SK-N-SH (cell line): Measurements from ENCODE around the gene BID. TPM values are rescaled to one million over a fixed set of nuclear protein-coding genes. Genes with fewer than 3 reads are reported as not detected.

Experiments used
- CTCF ChIA-PET: fragments of 300-600, 350-600 bp; formaldehyde crosslinking; extraction: SDS; loops from one replicate; lab custom pipeline; 2021; lab: Yijun Ruan, JAX
- POLR2A ChIA-PET: fragments of 350-600 bp; sonication (Branson Sonifier 250); formaldehyde crosslinking; extraction: SDS; loops from one replicate; lab custom pipeline; 2020; ENCODE audit warnings: antibody characterized with exemption, inconsistent platforms; lab: Yijun Ruan, JAX
- DNase-seq: peaks from one replicate; pipeline ENCODE4 v3.0.0; 2012
- H2AFZ ChIP-seq: fragments of 200-600 bp; sonication (generic); 2 replicates; pipeline ENCODE4 v1.8.1; 2016; ENCODE audit warnings: antibody characterized with exemption, mild to moderate bottlenecking, low read depth
- H3F3A ChIP-seq: fragments of 200-600 bp; sonication (generic); replicated peaks from 2 replicates; pipeline ENCODE3; 2016; ENCODE audit warnings: antibody characterized with exemption, mild to moderate bottlenecking; ENCODE audit not compliant: insufficient read depth
- H3K27ac ChIP-seq, 2 experiments: fragments of 200-500 bp in 1 of 2; fragments of 200-600 bp in 1 of 2; sonication (Bioruptor generic) in 1 of 2; sonication (generic), shearing (Covaris generic) in 1 of 2; 2 replicates each; pipeline versions ENCODE4 v1.5.1 to v1.6.1; 2014 to 2016; ENCODE audit warnings: low read depth in 2 of 2, inconsistent platforms in 1 of 2, low read length in 1 of 2, mild to moderate bottlenecking in 1 of 2, mixed read lengths in 1 of 2
- H3K27me3 ChIP-seq: fragments of 200-600 bp; sonication (generic), shearing (Covaris generic); 2 replicates; pipeline ENCODE4 v1.6.1; 2016; ENCODE audit warnings: mixed run types; ENCODE audit not compliant: insufficient read depth
- H3K36me3 ChIP-seq, 2 experiments: fragments of 200-500 bp in 1 of 2; fragments of 200-600 bp in 1 of 2; sonication (Bioruptor generic) in 1 of 2; sonication (generic) in 1 of 2; replicated peaks in 1 of 2; 2 replicates each; pipeline versions ENCODE3 to v1.5.1; 2014 to 2016; ENCODE audit warnings: low read length in 1 of 2, mild to moderate bottlenecking in 1 of 2; ENCODE audit not compliant: insufficient read depth in 2 of 2, control insufficient read depth in 1 of 2
- H3K4me1 ChIP-seq, 2 experiments: fragments of 200-500 bp in 1 of 2; fragments of 200-600 bp in 1 of 2; sonication (Bioruptor generic) in 1 of 2; sonication (generic), shearing (Covaris generic) in 1 of 2; 2 replicates each; pipeline versions ENCODE4 v1.5.1 to v1.6.1; 2014 to 2016; ENCODE audit warnings: low read depth in 1 of 2, low read length in 1 of 2, mixed run types in 1 of 2; ENCODE audit not compliant: insufficient read depth in 2 of 2, control insufficient read depth in 1 of 2
- H3K4me2 ChIP-seq: fragments of 200-600 bp; sonication (generic), shearing (Covaris generic); 2 replicates; pipeline ENCODE4 v1.6.1; 2017; ENCODE audit warnings: mixed run types
- H3K4me3 ChIP-seq, 2 experiments: fragments of 200-500 bp in 1 of 2; fragments of 200-600 bp in 1 of 2; sonication (Bioruptor generic) in 1 of 2; sonication (generic), shearing (Covaris generic) in 1 of 2; 2 replicates each; pipeline versions ENCODE4 v1.5.1 to v1.8.1; 2014 to 2016; ENCODE audit warnings: low read depth in 2 of 2, inconsistent platforms in 1 of 2, low read length in 1 of 2, mild to moderate bottlenecking in 1 of 2, mixed read lengths in 1 of 2, moderate library complexity in 1 of 2
- H3K79me2 ChIP-seq: fragments of 200-600 bp; sonication (generic); 2 replicates; pipeline ENCODE4 v1.8.1; 2017; ENCODE audit warnings: mild to moderate bottlenecking; ENCODE audit not compliant: insufficient read depth
- H3K9ac ChIP-seq: fragments of 200-600 bp; sonication (generic); 2 replicates; pipeline ENCODE4 v1.6.1; 2017; ENCODE audit warnings: mixed run types
- H3K9me2 ChIP-seq: fragments of 200-600 bp; sonication (generic); 2 replicates; pipeline ENCODE4 v1.6.1; 2017; ENCODE audit warnings: mixed run types
- H3K9me3 ChIP-seq: fragments of 200-600 bp; sonication (generic); 2 replicates; pipeline ENCODE4 v1.6.1; 2017; ENCODE audit warnings: mixed run types, mild to moderate bottlenecking, moderate library complexity
- H4K20me1 ChIP-seq: fragments of 200-600 bp; sonication (generic); 2 replicates; pipeline ENCODE4 v1.6.1; 2017; ENCODE audit warnings: mild to moderate bottlenecking, mixed run types; ENCODE audit not compliant: insufficient read depth
- CTCF ChIP-seq: fragments of 200-600 bp; sonication (generic); IDR thresholded peaks from 2 replicates; pipeline ENCODE4 v1.6.1; 2017; ENCODE audit warnings: antibody characterized with exemption, mild to moderate bottlenecking, moderate library complexity
- ELF1 ChIP-seq: IDR thresholded peaks from 2 replicates; pipeline ENCODE4 v1.4.0; 2012
- EZH2phosphoT487 ChIP-seq: fragments of 200-600 bp; sonication (generic); IDR thresholded peaks from 2 replicates; pipeline ENCODE4 v1.6.1; 2017; ENCODE audit warnings: low read depth, mixed run types, mild to moderate bottlenecking, antibody characterized with exemption, moderate library complexity, borderline replicate concordance
- FOSL2 ChIP-seq: IDR thresholded peaks from 2 replicates; pipeline ENCODE4 v1.4.0; 2012; ENCODE audit warnings: low read depth, mild to moderate bottlenecking, moderate library complexity, borderline replicate concordance
- IRF3 ChIP-seq: fragments of 150-350 bp; IDR thresholded peaks from 2 replicates; pipeline ENCODE4 v1.6.1; 2016; ENCODE audit warnings: mild to moderate bottlenecking, low read depth, low read length
- MAX ChIP-seq: IDR thresholded peaks from 2 replicates; pipeline ENCODE4 v1.4.0; 2012; ENCODE audit warnings: low read depth
- MEF2A ChIP-seq: IDR thresholded peaks from 2 replicates; pipeline ENCODE4 v1.4.0; 2012; ENCODE audit warnings: low read depth, borderline replicate concordance
- PBX3 ChIP-seq: IDR thresholded peaks from 2 replicates; pipeline ENCODE4; 2012
- POLR2AphosphoS5 ChIP-seq: IDR thresholded peaks from 2 replicates; pipeline ENCODE4 v1.6.1; 2012; ENCODE audit warnings: low read depth, low read length
- RAD21 ChIP-seq: IDR thresholded peaks from 2 replicates; pipeline ENCODE4 v1.6.1; 2012; ENCODE audit warnings: mild to moderate bottlenecking, low read length
- RFX5 ChIP-seq: IDR thresholded peaks from 2 replicates; pipeline ENCODE4 v1.6.1; 2012; ENCODE audit warnings: mild to moderate bottlenecking, improper control_type of control experiment, low read length
- TAF1 ChIP-seq: IDR thresholded peaks from 2 replicates; pipeline ENCODE4 v1.6.1; 2012; ENCODE audit warnings: low read depth, mild to moderate bottlenecking, low read length, moderate library complexity, borderline replicate concordance
- TEAD4 ChIP-seq: IDR thresholded peaks from 2 replicates; pipeline ENCODE4 v1.4.0; 2012; ENCODE audit warnings: mild to moderate bottlenecking, borderline replicate concordance; ENCODE audit not compliant: insufficient read depth
- USF1 ChIP-seq: IDR thresholded peaks from 2 replicates; pipeline ENCODE4 v1.4.0; 2012; ENCODE audit warnings: low read depth, borderline replicate concordance
- YY1 ChIP-seq: IDR thresholded peaks from 2 replicates; pipeline ENCODE4 v1.4.0; 2012; ENCODE audit warnings: low read depth, mild to moderate bottlenecking
- whole genome bisulfite sequencing: methylation state at CpG from one replicate; pipeline ENCODE4 v1.1.6; 2017; ENCODE audit warnings: low lambda C conversion rate; 5-methylcytosine and 5-hydroxymethylcytosine counted together
- polyA plus RNA-seq, 3 experiments: library from polyadenylated mRNA; depleted of rRNA; stranded (reverse); fragments of >200 nt; gene quantifications; 2 replicates each; pipeline ENCODE4 v1.2.3, GENCODE V29; 2012

BID gene
- polyA plus RNA-seq, 1 of the 3 experiments (the other 2 are of a cell fraction) = 139 TPM

- 99% methylated on average over 6 of the region's 6 CpGs for WGBS
- POLR2A ChIA-PET = no interaction called here
- no peaks in the 10 kb centered on the region; the same call in 1 of the 2 replicates for H3K79me2 ChIP-seq
Observed at GRCh38 chr22:17694752-17695151, 79.5 kb downstream of the BID start.

GRCh38 chr22:17694193-17694592, 80.1 kb downstream of the BID start:
- DNase-seq = no peak
- Histone ChIP-seq H3K4me2 (no peak overlapping the region), H3K36me3 (peaks cover 5 to 13% of the 10 kb centered on the region in 2 experiments), H3K9ac (no peak overlapping the region), H2AFZ (no peak overlapping the region), H3K79me2 (no peaks in the 10 kb centered on the region; the same call in 1 of the 2 replicates), H3K4me3 (no peak overlapping the region), H3K27me3 (no peaks in the 10 kb centered on the region), H3K4me1 (no peaks in the 10 kb centered on the region; a peak in 1 of 4 replicates), H4K20me1 (no peaks in the 10 kb centered on the region), H3K27ac (no peak overlapping the region), H3F3A (peaks cover 11% of the 10 kb centered on the region), H3K9me2 (no peaks in the 10 kb centered on the region), H3K9me3 (no peaks in the 10 kb centered on the region)
- WGBS = 99% methylated on average over 2 of the region's 2 CpGs
- POLR2A ChIA-PET = no interaction called here
- CTCF ChIA-PET = interaction anchor here (1.0 kb wide), 1 partner anchor 18 kb away, joined by 4 read pairs; no protein-coding TSS in a partner anchor
- TF ChIP-seq MEF2A (no peak), PBX3 (no peak), USF1 (no peak), EZH2phosphoT487 (no peak), IRF3 (no peak), CTCF (no peak), FOSL2 (no peak), POLR2AphosphoS5 (no peak), TEAD4 (no peak), RAD21 (no peak)

More at GRCh38 chr22:17694752-17695151, 79.5 kb downstream of the BID start:
- H3K36me3 ChIP-seq = peaks cover 5 to 10% of the 10 kb centered on the region in 2 experiments
- no peak for DNase-seq
- H3K27ac ChIP-seq = no peak overlapping the region
- no peak overlapping the region for H2AFZ ChIP-seq
- no peak overlapping the region for H3K9ac ChIP-seq
- no peaks in the 10 kb centered on the region for H3K9me3 ChIP-seq
- H3K9me2 ChIP-seq = no peaks in the 10 kb centered on the region
- H3F3A ChIP-seq = peaks cover 11% of the 10 kb centered on the region
- no peaks in the 10 kb centered on the region; a peak in 1 of 4 replicates for H3K4me1 ChIP-seq
- TF ChIP-seq IRF3 = no peak
- TF ChIP-seq TAF1 = no peak
- no peak for TF ChIP-seq RFX5
- TF ChIP-seq YY1 = no peak
- TF ChIP-seq ELF1 = no peak
- no peak for TF ChIP-seq MAX
- TF ChIP-seq EZH2phosphoT487 = no peak
- CTCF ChIA-PET = interaction anchor here (1.0 kb wide), 1 partner anchor 18 kb away, joined by 4 read pairs; no protein-coding TSS in a partner anchor
- no peak overlapping the region for H3K4me3 ChIP-seq
- no peaks in the 10 kb centered on the region for H4K20me1 ChIP-seq
- no peaks in the 10 kb centered on the region for H3K27me3 ChIP-seq
- no peak overlapping the region for H3K4me2 ChIP-seq
